Peyer's patch (tissue), 4 donors: ENCODE measurements around the gene GPER1.

Experiments
- POLR2A ChIP-seq, 2 donors: fragments of 450-650 bp; IDR thresholded peaks; one replicate each; pipeline ENCODE4 v1.5.1; 2017; ENCODE audit warnings: antibody characterized with exemption in 2 of 2, mild to moderate bottlenecking in 2 of 2, moderate library complexity in 2 of 2
- TF ChIP-seq, protein P1 (sequence below), 6 experiments: fragments of 450-650 bp in 4 of 6; fragments of 200-600 bp in 2 of 6; sonication (generic) in 1 of 6; IDR thresholded peaks; one replicate each; pipeline ENCODE4 v1.5.1; 2017 to 2019; ENCODE audit warnings: antibody characterized with exemption in 6 of 6, mild to moderate bottlenecking in 3 of 6, moderate library complexity in 1 of 6

DNA sequence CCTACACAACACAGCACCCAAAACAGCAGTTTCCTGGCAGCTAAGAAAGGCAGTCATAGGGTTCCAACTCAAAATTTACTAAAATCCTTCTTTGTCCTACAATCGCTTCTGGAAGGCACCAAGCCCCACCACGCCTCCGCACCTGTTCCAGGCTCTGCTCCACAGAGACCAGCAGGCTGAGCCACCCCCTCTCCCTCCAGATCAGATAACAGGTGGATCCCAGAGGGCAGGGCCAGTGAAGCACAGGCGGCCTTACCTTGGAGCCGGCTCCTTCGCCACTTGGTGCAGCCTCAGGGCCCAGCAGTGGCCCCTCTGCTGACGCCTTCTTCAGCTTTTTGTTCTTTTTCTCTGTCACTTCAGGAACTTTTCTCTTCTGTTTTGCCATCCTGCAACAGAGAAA is 39.1 kb downstream of the GPER1 start:
- TF ChIP-seq, protein P1, sequence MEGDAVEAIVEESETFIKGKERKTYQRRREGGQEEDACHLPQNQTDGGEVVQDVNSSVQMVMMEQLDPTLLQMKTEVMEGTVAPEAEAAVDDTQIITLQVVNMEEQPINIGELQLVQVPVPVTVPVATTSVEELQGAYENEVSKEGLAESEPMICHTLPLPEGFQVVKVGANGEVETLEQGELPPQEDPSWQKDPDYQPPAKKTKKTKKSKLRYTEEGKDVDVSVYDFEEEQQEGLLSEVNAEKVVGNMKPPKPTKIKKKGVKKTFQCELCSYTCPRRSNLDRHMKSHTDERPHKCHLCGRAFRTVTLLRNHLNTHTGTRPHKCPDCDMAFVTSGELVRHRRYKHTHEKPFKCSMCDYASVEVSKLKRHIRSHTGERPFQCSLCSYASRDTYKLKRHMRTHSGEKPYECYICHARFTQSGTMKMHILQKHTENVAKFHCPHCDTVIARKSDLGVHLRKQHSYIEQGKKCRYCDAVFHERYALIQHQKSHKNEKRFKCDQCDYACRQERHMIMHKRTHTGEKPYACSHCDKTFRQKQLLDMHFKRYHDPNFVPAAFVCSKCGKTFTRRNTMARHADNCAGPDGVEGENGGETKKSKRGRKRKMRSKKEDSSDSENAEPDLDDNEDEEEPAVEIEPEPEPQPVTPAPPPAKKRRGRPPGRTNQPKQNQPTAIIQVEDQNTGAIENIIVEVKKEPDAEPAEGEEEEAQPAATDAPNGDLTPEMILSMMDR (IDR thresholded peaks at IDR 0.05) = no peak
- no peak for TF ChIP-seq POLR2A (IDR thresholded peaks at IDR 0.05)
